ENCODE results near the gene SELENBP1.
A peak's percentile ranks its signal among the peaks of the same experiment; 100 is the strongest.

SELENBP1 gene

DNA sequence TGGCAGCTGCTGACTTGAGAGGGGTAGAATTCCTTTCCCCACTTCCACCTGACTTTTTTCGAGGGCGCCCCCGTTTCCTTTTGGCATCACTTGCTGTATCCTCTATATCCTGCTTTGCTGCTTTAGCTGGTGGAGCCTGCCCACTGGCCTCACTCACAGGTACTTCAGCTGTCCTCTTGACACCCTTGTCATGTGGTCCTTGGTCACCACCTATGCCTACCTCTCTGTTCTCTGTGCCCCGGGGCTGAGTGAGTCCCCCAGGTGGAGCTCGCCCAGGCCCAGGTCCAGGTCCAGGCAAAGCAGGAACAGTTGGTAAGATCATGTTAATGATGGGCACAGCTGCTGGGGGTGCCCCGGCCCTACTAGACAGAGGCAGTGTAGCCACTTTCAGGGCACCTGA, 29.9 kb downstream of the SELENBP1 start:
- no peak for DNase-seq

- DNase-seq = no peak
These were observed 30.5 kb downstream of the SELENBP1 start for GRCh38 chr1:151342021-151342420.

GRCh38 chr1:151340870-151341754, 31.4 kb downstream of the SELENBP1 start:
- peak; percentile 80 for DNase-seq

DNA sequence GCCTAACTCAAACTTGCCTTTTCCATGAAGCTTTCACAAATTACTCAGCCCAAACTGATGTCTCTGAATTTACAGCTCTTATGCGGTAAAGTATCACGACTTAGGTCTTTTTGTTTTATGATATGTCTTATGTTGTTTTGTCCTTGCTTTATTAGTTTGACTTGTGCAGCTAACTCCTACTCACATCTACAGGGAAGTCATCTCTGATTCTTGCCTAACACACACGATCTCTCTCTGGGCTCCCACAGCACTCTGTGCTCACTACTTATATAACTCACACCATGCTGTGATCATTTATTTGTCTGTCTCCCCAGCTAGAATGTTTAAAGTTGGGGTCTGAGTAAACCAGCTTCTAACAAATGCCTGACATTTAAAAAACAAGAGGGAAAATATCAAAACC, 35.9 kb downstream of the SELENBP1 start:
- no peak for DNase-seq

GRCh38 chr1:151334822-151335221, 37.7 kb downstream of the SELENBP1 start:
- no peak for DNase-seq

DNA sequence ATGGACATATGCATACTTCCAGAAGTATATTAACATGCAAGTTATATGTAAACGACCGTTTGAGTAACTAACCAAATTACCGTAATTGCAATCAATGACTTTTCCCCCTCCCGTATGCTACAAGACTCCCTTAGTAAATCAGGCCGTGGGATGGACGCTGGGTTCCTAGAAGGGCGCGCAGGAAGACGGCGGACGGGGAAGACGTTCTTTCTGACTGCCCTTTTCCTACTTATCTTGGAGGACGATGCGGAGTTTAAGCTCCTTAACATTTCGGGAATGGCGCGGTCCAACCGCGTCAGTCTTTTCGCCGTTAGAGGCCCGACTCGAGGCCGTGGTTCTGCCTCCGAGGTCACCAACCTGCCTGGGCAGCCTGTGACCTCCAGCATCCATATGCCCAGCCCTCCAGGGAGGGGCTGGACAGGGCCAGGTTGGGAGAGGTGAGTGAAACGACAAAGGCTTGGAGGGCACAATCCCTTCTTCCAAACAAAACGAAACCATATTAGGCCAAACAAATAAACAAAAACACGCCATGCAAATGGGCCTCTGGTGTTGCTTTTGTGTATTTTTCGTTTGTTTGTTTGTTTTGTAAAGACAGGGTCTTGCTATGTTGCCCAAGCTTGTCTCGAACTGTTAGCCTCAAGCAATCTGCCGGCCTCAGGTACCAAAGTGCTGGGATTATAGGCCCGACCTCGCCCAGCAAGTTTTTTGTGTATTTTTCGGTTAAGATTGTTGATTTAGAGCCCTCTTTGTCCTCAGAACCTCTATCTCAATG, 44.4 kb downstream of the SELENBP1 start:
- no peak for DNase-seq

DNA sequence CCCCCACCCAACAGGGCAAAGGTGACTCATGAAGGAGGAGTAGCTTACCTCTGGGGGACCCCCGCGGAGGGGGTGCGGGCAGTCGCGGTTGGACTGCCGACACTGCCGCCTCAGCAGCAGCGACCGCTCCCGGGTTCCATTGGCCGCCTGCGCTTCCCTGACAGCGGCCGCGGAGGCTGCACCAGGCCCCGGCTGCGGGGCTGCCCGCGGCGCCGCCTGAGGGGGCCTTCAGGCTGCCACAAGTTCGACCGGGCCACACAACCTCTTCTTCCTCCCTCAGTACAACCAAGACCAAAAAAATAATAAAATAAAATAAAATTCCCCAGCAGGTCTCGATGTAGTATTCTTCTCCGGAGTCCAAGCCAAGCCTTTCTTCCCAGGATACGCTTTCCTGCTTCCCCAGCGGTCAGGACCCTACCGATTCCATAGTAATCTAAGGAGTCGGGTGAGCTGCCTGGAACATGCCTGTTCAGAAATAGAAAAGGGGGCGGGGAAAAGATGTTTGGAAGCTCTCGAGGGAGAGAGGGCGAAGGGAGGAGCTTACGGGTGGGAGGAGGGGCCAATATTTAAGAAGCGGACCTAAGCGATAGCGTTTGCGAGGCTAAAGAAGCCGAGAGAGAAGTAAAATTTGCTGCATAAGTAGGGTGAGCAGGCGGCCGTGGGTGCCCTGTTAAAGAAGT, 45.1 kb downstream of the SELENBP1 start, which contains the start of gene PI4KB:
Gene PI4KB (minus strand): TSS at position 194 of the 680 bp plus-strand sequence. CDS start 10,935 bp downstream, outside the sequence.
- peak; percentile 97 for DNase-seq

- DNase-seq = peak; percentile 77
These were observed 45.8 kb downstream of the SELENBP1 start for GRCh38 chr1:151326619-151327222.

- DNase-seq = no peak
These were observed 46.7 kb downstream of the SELENBP1 start for GRCh38 chr1:151325646-151326429.

DNA sequence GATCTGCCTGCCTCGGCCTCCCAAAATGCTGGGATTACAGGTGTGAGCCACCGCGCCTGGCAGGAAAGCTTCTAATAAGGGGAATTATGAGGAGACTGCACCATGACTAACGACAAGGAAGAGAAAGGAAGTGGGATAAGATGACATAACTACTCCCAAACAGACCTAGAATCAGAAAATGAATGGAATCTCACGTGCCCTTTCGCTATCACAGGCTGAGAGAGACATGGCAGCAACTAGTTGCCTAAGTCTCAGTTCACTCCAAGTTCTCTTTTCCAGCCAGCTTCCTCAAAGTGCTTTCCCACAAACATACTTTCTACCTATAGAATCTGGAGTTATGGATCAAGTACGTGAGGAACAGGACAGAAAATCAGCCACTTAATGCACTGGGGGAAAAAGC, 47.3 kb downstream of the SELENBP1 start:
- DNase-seq = no peak

DNA sequence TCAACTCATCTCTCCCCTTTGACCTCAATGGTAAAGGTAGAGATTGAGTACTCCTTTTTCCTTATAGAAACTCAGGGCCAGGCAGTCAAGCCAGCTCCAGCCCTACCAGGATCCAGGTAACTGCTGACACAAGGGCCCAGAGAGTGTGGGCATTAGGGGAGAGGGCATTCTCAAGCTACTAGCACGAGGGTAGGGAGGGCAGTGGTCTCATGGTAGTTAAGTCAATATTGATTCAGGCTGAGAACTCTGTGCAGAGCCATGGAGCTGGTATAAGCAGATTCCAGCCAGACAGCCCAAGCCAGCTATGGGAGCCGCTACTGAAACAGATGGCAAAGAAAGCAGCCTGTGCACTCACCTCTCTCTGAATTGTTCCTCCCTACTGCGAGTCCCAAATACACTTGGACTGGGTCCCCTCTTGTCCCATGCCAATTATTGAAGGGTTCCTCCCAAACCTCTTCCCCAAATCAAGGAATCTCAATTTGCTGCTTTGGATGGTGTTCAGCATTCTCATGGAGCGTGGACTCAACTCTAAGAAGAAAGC, 48.0 kb downstream of the SELENBP1 start:
- no peak for DNase-seq

DNA sequence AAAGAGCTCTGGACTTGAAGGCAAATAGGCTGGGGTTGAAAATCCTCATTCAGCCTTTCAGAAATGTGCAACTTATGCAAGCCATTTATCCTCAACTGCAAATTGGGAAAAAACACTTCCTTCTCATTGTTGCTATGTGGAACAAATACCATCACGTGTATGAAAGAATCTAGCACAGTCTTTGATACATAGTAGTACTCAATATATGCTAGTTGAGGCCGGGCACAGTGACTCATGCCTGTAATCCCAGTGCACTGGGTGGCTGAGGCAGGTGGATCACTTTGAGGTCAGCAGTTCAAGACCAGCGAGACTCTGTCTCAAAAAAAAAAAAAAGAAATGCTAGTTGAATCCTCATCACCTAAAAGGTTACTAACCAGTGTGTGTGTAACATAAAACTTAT, 53.5 kb downstream of the SELENBP1 start:
- DNase-seq = no peak

DNA sequence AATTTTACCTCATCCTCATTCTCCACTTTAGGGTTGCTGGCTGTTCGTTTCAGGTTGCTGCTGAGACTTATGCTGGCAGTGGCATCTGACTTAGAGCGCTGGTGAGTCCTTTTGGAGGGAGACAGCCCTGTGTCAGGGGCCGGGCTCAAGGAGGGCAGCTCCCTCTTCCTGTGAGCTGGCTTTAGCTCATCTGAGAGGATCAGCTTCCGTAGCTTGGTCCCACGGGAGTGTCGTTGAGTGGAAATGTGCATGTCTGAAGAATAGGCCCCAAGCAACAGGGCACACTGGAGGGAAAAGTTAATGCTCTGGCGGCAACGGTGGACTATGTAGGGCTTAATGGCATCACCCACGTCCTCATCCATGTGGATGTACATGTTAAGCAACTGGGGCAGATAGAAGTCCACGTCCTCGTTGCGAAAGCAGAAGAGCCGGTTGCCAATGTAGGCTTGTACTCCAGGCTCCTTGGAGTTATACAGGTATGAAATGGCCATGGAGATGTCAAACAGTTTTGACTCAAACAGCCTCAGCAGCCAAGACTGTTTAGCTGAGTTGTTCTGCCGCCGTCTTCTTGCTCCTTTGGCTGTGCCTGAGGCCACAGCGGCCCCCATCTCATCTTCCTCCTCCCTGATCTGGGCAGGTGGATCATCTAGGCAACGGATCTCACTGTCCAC, 56.8 kb downstream of the SELENBP1 start:
- DNase-seq = no peak
